Naive thymus-derived CD4-positive, alpha-beta T cell (primary cell): ENCODE results near the gene ADAP1. TPM values are rescaled to one million over a fixed set of nuclear protein-coding genes. Genes with fewer than 3 reads are reported as not detected.

Experiments
- ATAC-seq: fragments of 150-1000 bp; cut with Tn5 transposase; 2 replicates; pipeline ENCODE4 v1.10.0; 2021; ENCODE audit warnings: mild to moderate bottlenecking, moderate library complexity
- CTCF ChIA-PET: fragments of 350-600 bp; sonication (Branson Sonifier 250); formaldehyde crosslinking; loops from one replicate; lab custom pipeline; 2021; ENCODE audit warnings: antibody characterized with exemption; lab: Charles Lee
- POLR2A ChIA-PET: fragments of 350-600 bp; sonication (Branson Sonifier 250); formaldehyde crosslinking; loops from one replicate; lab custom pipeline; 2021; ENCODE audit warnings: antibody characterized with exemption, inconsistent platforms; lab: Charles Lee
- DNase-seq, 9 donors: peaks; one replicate each; pipeline versions ENCODE4 v3.0.0 to v3.0.0-alpha.2; 2020 to 2022; ENCODE audit warnings: mixed read lengths in 1 of 9
- H3K27ac ChIP-seq: one replicate; pipeline ENCODE4 v1.7.0; 2013; ENCODE audit warnings: mild to moderate bottlenecking, low read depth, low read length, moderate library complexity
- H3K27me3 ChIP-seq, 2 donors: one replicate each; pipeline ENCODE4 v1.7.0; 2013; ENCODE audit warnings: low read length in 2 of 2, mild to moderate bottlenecking in 2 of 2, moderate library complexity in 2 of 2; ENCODE audit not compliant: control insufficient read depth in 2 of 2, insufficient read depth in 2 of 2
- H3K36me3 ChIP-seq, 3 experiments: 1 replicate in 2 of 3; 2 replicates in 1 of 3; pipeline ENCODE4 v1.7.0; 2013; ENCODE audit warnings: low read length in 3 of 3, mild to moderate bottlenecking in 3 of 3, moderate library complexity in 1 of 3; ENCODE audit not compliant: insufficient read depth in 3 of 3, control insufficient read depth in 2 of 3
- H3K4me1 ChIP-seq, 2 donors: one replicate each; pipeline ENCODE4 v1.7.0; 2013; ENCODE audit warnings: low read length in 2 of 2, mild to moderate bottlenecking in 2 of 2, moderate library complexity in 1 of 2; ENCODE audit not compliant: control insufficient read depth in 2 of 2, insufficient read depth in 2 of 2
- H3K4me3 ChIP-seq: 2 replicates; pipeline ENCODE4 v1.7.0; 2013; ENCODE audit warnings: mild to moderate bottlenecking, low read length
- H3K9me3 ChIP-seq, 3 experiments: 1 replicate in 2 of 3; 2 replicates in 1 of 3; pipeline ENCODE4 v1.7.0; 2013; ENCODE audit warnings: low read length in 3 of 3; ENCODE audit not compliant: control insufficient read depth in 2 of 3
- H3K27ac Mint-ChIP-seq, 9 donors: one replicate each; pipeline ENCODE4 v1.8.0; 2020 to 2022; ENCODE audit warnings: mixed read lengths in 9 of 9, mild to moderate bottlenecking in 8 of 9, moderate library complexity in 5 of 9, inconsistent platforms in 2 of 9
- H3K27me3 Mint-ChIP-seq, 5 donors: one replicate each; pipeline ENCODE4 v1.8.0; 2021 to 2022; ENCODE audit warnings: mixed read lengths in 5 of 5, mild to moderate bottlenecking in 1 of 5
- H3K36me3 Mint-ChIP-seq, 5 donors: one replicate each; pipeline ENCODE4 v1.8.0; 2020 to 2022; ENCODE audit warnings: mixed read lengths in 5 of 5, mild to moderate bottlenecking in 3 of 5, inconsistent platforms in 1 of 5
- H3K4me1 Mint-ChIP-seq, 7 donors: one replicate each; pipeline ENCODE4 v1.8.0; 2020 to 2022; ENCODE audit warnings: mixed read lengths in 7 of 7, mild to moderate bottlenecking in 3 of 7, inconsistent platforms in 1 of 7
- H3K4me3 Mint-ChIP-seq, 10 donors: one replicate each; pipeline ENCODE4 v1.8.0; 2020 to 2022; ENCODE audit warnings: mild to moderate bottlenecking in 10 of 10, mixed read lengths in 10 of 10, moderate library complexity in 6 of 10, inconsistent platforms in 2 of 10
- H3K9me3 Mint-ChIP-seq, 11 donors: one replicate each; pipeline ENCODE4 v1.8.0; 2020 to 2022; ENCODE audit warnings: mixed read lengths in 11 of 11, mild to moderate bottlenecking in 4 of 11, inconsistent platforms in 1 of 11, moderate library complexity in 1 of 11
- intact Hi-C, 2 donors: fragments of 100-400 bp; cut with micrococcal nuclease; formaldehyde crosslinking; loops; one replicate each; pipeline ENCODE4 v1.15.1; 2023
- polyA plus RNA-seq, 2 donors: library from polyadenylated mRNA; unstranded; fragments of 300-500 nt; fragmentation: Illumina TruSeq; gene quantifications; one replicate each; pipeline ENCODE4 v1.2.3, GENCODE V29; 2021
- total RNA-seq, 6 experiments: library from RNA in 5 of 6; stranded (reverse) in 5 of 6; gene quantifications; 1 replicate in 5 of 6; 2 replicates in 1 of 6; pipeline ENCODE4 v1.2.3 and lab custom pipeline; 2021 to 2026

The ADAP1 gene
- total and polyA plus RNA-seq, 7 experiments from 2014 or later = 3.8 to 68.6 (median 8.7) TPM

GRCh38 chr7:879706-880105, 74.8 kb downstream of the ADAP1 start:
- CTCF ChIA-PET = no interaction called here
- POLR2A ChIA-PET = interaction anchor here (0.6 to 1.7 kb wide), 3 partner anchors 22 to 95 kb away, joined by 3 to 4 read pairs (median 4); partner anchors contain the start of gene COX19

GRCh38 chr7:879093-879492, 75.4 kb downstream of the ADAP1 start:
- H3K9me3 ChIP-seq = no peaks in the 10 kb centered on the region
- Mint-ChIP-seq H3K27ac (peak overlapping the region in 7 of 9 donors; percentile 37 to 75 (median 62)), H3K4me1 (peaks cover 11 to 48% (median 38%) of the 10 kb centered on the region in 7 donors), H3K9me3 (peaks cover 0 to 3% (median 0%) of the 10 kb centered on the region in 11 donors), H3K4me3 (peak overlapping the region; percentile 52 to 98 (median 70)), H3K36me3 (peaks cover 0 to 5% (median 3%) of the 10 kb centered on the region in 5 donors), H3K27me3 (no peaks in the 10 kb centered on the region)
- intact Hi-C loops = loop anchor here (5.0 to 10.0 kb wide), 3 partner anchors 167 to 277 kb away; no protein-coding TSS in a partner anchor
- peaks cover 0 to 30% (median 4%) of the 10 kb centered on the region in 3 experiments for H3K36me3 ChIP-seq
- no peak overlapping the region for H3K4me3 ChIP-seq
- ChIA-PET POLR2A (interaction anchor here (1.0 to 1.7 kb wide), 2 partner anchors 22 to 96 kb away, joined by 4 read pairs; partner anchors contain the start of gene COX19), CTCF (no interaction called here)
- H3K27ac ChIP-seq = no peak overlapping the region
- no peaks in the 10 kb centered on the region for H3K27me3 ChIP-seq
- DNase-seq = no peak
- no peak for ATAC-seq
- peaks cover 14 to 21% of the 10 kb centered on the region in 2 donors for H3K4me1 ChIP-seq

More at GRCh38 chr7:879706-880105, 74.8 kb downstream of the ADAP1 start:
- no peak overlapping the region for H3K27ac ChIP-seq
- H3K36me3 ChIP-seq = peaks cover 0 to 30% (median 4%) of the 10 kb centered on the region in 3 experiments
- peak overlapping the region in 7 of 10 donors; percentile 29 to 89 (median 67) for H3K4me3 Mint-ChIP-seq
- H3K27ac Mint-ChIP-seq = peak overlapping the region in 1 of 9 donors; percentile 37
- peaks cover 0 to 5% (median 3%) of the 10 kb centered on the region in 5 donors for H3K36me3 Mint-ChIP-seq
- no peaks in the 10 kb centered on the region for H3K27me3 Mint-ChIP-seq
- DNase-seq (no peak), ATAC-seq (no peak)
- peaks cover 0 to 3% (median 0%) of the 10 kb centered on the region in 11 donors for H3K9me3 Mint-ChIP-seq
- intact Hi-C loops = loop anchor here (5.0 to 10.0 kb wide), 3 partner anchors 167 to 277 kb away; no protein-coding TSS in a partner anchor
- no peaks in the 10 kb centered on the region for H3K9me3 ChIP-seq
- no peaks in the 10 kb centered on the region for H3K27me3 ChIP-seq
- peaks cover 14 to 21% of the 10 kb centered on the region in 2 donors for H3K4me1 ChIP-seq
- H3K4me1 Mint-ChIP-seq = peaks cover 11 to 52% (median 42%) of the 10 kb centered on the region in 7 donors
- no peak overlapping the region for H3K4me3 ChIP-seq

DNA sequence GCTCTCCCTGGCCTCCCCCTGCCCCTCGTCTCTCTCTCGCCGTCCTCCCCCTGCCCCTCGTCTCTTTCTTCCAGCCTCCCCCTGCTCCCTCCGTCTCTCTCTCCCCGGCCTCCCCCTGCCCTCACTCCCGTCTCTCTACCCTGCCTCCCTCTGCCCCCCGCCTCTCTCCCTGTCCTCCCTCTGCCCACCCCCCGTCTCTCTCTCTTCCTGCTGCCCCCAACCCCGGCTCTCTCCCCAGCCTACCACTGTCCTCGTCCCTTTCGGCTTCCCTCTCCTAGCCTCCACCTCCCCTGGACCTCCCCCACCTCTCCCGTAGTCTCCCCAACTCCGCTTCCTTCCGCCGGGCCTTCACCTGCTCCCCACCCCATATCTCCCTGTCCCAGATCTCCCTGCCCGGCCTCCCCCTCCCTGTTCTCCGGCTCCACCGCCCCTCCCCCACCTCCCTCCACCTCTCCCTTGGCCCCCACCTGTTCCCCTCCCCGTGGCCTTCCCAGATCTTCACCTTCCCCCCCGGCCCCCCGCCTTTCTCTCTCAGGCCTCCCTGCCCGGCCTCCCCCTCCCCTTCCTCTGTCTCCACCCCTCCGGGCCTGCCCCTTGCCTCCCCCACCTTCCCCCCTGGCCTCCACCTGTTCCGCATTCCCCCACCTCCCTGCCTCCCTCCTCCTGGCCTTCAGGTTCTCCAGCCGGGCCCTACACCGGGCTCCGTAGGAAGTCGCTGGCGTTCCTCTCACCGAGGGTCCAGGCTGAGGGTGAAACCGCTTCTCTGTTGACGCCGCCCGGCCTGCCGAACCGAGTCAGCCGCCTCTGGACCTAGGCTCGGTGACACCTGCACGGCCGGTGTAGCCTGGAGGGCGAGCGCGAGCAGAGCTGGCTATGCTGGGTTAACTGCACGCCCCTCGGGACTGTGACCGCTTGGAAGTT, 76.9 kb downstream of the ADAP1 start:
- H3K4me1 ChIP-seq = peaks cover 14 to 33% of the 10 kb centered on the region in 2 donors
- CTCF ChIA-PET = no interaction called here
- H3K27ac ChIP-seq = peak overlapping the region; percentile 95
- H3K36me3 ChIP-seq = peaks cover 0 to 25% (median 4%) of the 10 kb centered on the region in 3 experiments
- POLR2A ChIA-PET = interaction anchor here (0.7 to 2.6 kb wide), 7 partner anchors 46 to 164 kb away, joined by 3 to 19 read pairs (median 4); partner anchors contain the start of gene COX19
- peak overlapping the region; percentile 65 for H3K4me3 ChIP-seq
- H3K4me1 Mint-ChIP-seq = peaks cover 11 to 52% (median 40%) of the 10 kb centered on the region in 7 donors
- H3K27ac Mint-ChIP-seq = peak overlapping the region; percentile 57 to 94 (median 90)
- no peaks in the 10 kb centered on the region for H3K27me3 Mint-ChIP-seq
- DNase-seq (peak in 1 of 9 donors; percentile 28), ATAC-seq (no peak)
- H3K9me3 Mint-ChIP-seq = peaks cover 0 to 2% (median 0%) of the 10 kb centered on the region in 11 donors
- intact Hi-C loops = loop anchor here (2.0 to 10.0 kb wide), 6 partner anchors 151 to 275 kb away; partner anchors contain the start of genes DNAAF5 (in 1 of the 2), GPR146 (in 1 of the 2) and PRKAR1B (in 1 of the 2)
- H3K27me3 ChIP-seq = no peaks in the 10 kb centered on the region
- peaks cover 0 to 10% (median 8%) of the 10 kb centered on the region in 5 donors for H3K36me3 Mint-ChIP-seq
- no peaks in the 10 kb centered on the region for H3K9me3 ChIP-seq
- H3K4me3 Mint-ChIP-seq = peak overlapping the region; percentile 82 to 98 (median 90)

DNA sequence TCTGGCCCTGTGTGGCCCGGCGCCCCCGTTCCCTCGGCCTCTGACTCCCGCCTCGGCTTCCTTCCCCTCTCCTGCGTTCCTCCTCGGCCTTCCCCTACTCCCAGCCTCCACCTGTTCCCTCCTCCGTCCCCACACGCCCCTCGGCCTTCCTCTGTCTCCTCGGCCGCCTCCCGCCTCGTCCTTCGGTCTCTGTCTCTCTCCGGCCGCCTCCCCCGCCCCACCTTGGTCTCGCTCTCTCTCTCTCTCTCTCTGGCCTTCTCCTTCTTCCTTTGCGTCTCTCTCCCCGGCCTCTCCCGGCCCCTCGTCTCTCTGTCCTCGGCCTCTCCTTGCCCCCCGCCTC, 77.5 kb downstream of the ADAP1 start:
- peaks cover 0 to 2% (median 0%) of the 10 kb centered on the region in 11 donors for H3K9me3 Mint-ChIP-seq
- Histone ChIP-seq H3K4me1 (peaks cover 14 to 33% of the 10 kb centered on the region in 2 donors), H3K27ac (peak overlapping the region; percentile 95), H3K36me3 (peaks cover 0 to 28% (median 5%) of the 10 kb centered on the region in 3 experiments), H3K27me3 (no peaks in the 10 kb centered on the region), H3K4me3 (peak overlapping the region; percentile 65), H3K9me3 (no peaks in the 10 kb centered on the region)
- H3K4me1 Mint-ChIP-seq = peaks cover 11 to 48% (median 36%) of the 10 kb centered on the region in 7 donors
- H3K27me3 Mint-ChIP-seq = no peaks in the 10 kb centered on the region
- ATAC-seq (no peak), DNase-seq (peak in 1 of 9 donors; percentile 39)
- ChIA-PET POLR2A (interaction anchor here (0.7 to 2.6 kb wide), 10 partner anchors 8 to 515 kb away, joined by 3 to 19 read pairs (median 4); partner anchors contain the start of genes COX19 and GPR146), CTCF (no interaction called here)
- peak overlapping the region; percentile 57 to 94 (median 90) for H3K27ac Mint-ChIP-seq
- intact Hi-C loops = loop anchor here (1.0 to 10.0 kb wide), 13 partner anchors 45 to 283 kb away; partner anchors contain the start of genes COX19 (in 2 of the 2), DNAAF5 (in 2 of the 2), GPR146 (in 1 of the 2) and PRKAR1B (in 1 of the 2)
- peak overlapping the region; percentile 79 to 98 (median 90) for H3K4me3 Mint-ChIP-seq
- H3K36me3 Mint-ChIP-seq = peaks cover 0 to 15% (median 13%) of the 10 kb centered on the region in 5 donors

- ATAC-seq = peak; percentile 90
- Mint-ChIP-seq H3K27me3 (no peaks in the 10 kb centered on the region), H3K4me3 (peak within 1 kb of the TSS; percentile 79 to 98 (median 90)), H3K4me1 (peaks cover 11 to 42% (median 31%) of the 10 kb centered on the region in 7 donors), H3K9me3 (peaks cover 0 to 2% (median 0%) of the 10 kb centered on the region in 11 donors), H3K36me3 (peaks cover 0 to 17% (median 15%) of the 10 kb centered on the region in 5 donors), H3K27ac (peak within 1 kb of the TSS; percentile 57 to 94 (median 90))
- H3K27ac ChIP-seq = peak within 1 kb of the TSS; percentile 95
- peaks cover 0 to 29% (median 3%) of the 10 kb centered on the region in 3 experiments for H3K36me3 ChIP-seq
- CTCF ChIA-PET = interaction anchor here (6.3 kb wide), 1 partner anchor 88 kb away, joined by 59 read pairs; no protein-coding TSS in a partner anchor
- H3K4me1 ChIP-seq = peaks cover 14 to 33% of the 10 kb centered on the region in 2 donors
- peak within 1 kb of the TSS; percentile 65 for H3K4me3 ChIP-seq
- POLR2A ChIA-PET = interaction anchor here (0.7 to 2.6 kb wide), 14 partner anchors 9 to 618 kb away, joined by 3 to 19 read pairs (median 4); partner anchors contain the start of genes COX19 and GPR146
- intact Hi-C loops = loop anchor here (1.0 to 10.0 kb wide), 13 partner anchors 44 to 284 kb away; partner anchors contain the start of genes COX19 (in 2 of the 2), DNAAF5 (in 2 of the 2), GPR146 (in 1 of the 2) and PRKAR1B (in 1 of the 2)
- H3K27me3 ChIP-seq = no peaks in the 10 kb centered on the region
- H3K9me3 ChIP-seq = no peaks in the 10 kb centered on the region
- DNase-seq = peak; percentile 97 to 100 (median 99)
Observed at GRCh38 chr7:876077-876971, 78.2 kb downstream of the ADAP1 start, which contains the start of gene GET4. Gene GET4, plus strand, starts transcription at chr7:876554. Its CDS starts 92 bp downstream, at chr7:876646.
